Measurements from ENCODE around the gene SIRT3. TPM values are rescaled to one million over a fixed set of nuclear protein-coding genes. Genes with fewer than 3 reads are reported as not detected.

SIRT3 gene
- 4.4 and 24.8 TPM in 2 replicates for total RNA-seq

GRCh38 chr11:235997-236773 lies at the start of gene SIRT3:
Gene SIRT3, minus strand, starts transcription at chr11:236342. Its CDS starts 14 bp downstream, at chr11:236328.

GRCh38 chr11:278001-278951 lies 42.1 kb upstream of the SIRT3 start, which contains the start of gene NLRP6:
Gene NLRP6, plus strand, starts transcription at chr11:278407. Its CDS starts 163 bp downstream, at chr11:278570.

GRCh38 chr11:236774-237767 lies 929 bp upstream of the SIRT3 start, which contains the start of gene PSMD13:
Gene PSMD13, plus strand, starts transcription at chr11:236976. Its CDS starts 74 bp downstream, at chr11:237050.

GRCh38 chr11:207208-207862 lies 28.8 kb downstream of the SIRT3 start, which contains the start of the genes BET1L and RIC8A:
Gene BET1L, minus strand, starts transcription at chr11:207399. Its CDS starts 78 bp downstream, at chr11:207321.
Gene RIC8A, plus strand, starts transcription at chr11:207708. Its CDS starts 1,147 bp downstream, at chr11:208855.

GRCh38 chr11:192674-193128 lies 43.4 kb downstream of the SIRT3 start, which contains the start of gene SCGB1C1:
Gene SCGB1C1, plus strand, starts transcription at chr11:193078. Its CDS starts 22 bp downstream, at chr11:193100.

Other genes with a start within 250 kb of the SIRT3 start
- gene SCGB1C1, start 43.3 kb downstream of the SIRT3 start, total RNA-seq = not detected in 2 replicates
- 31.9 and 41.6 TPM in 2 replicates for gene BET1L, start 28.9 kb downstream of the SIRT3 start, total RNA-seq
- 81.6 and 104 TPM in 2 replicates for gene RIC8A, start 28.6 kb downstream of the SIRT3 start, total RNA-seq
- gene PSMD13, start 634 bp upstream of the SIRT3 start, total RNA-seq = 75.2 and 168 TPM in 2 replicates
- gene NLRP6, start 42.1 kb upstream of the SIRT3 start, total RNA-seq = not detected in 2 replicates
- gene PGGHG, start 52.8 kb upstream of the SIRT3 start, total RNA-seq = 3.9 and 27.8 TPM in 2 replicates
- gene IFITM5, start 63.2 kb upstream of the SIRT3 start, total RNA-seq = not detected in 2 replicates
- 67.6 and 518 TPM in 2 replicates for gene IFITM2, start 71.5 kb upstream of the SIRT3 start, total RNA-seq
- gene IFITM1, start 77.7 kb upstream of the SIRT3 start, total RNA-seq = 81.3 and 545 TPM in 2 replicates
- gene IFITM3, start 84.5 kb upstream of the SIRT3 start, total RNA-seq = 191 and 603 TPM in 2 replicates
- 14.4 and 50.0 TPM in 2 replicates for gene B4GALNT4, start 133.2 kb upstream of the SIRT3 start, total RNA-seq
- gene PKP3, start 157.9 kb upstream of the SIRT3 start, total RNA-seq = 1.7 and 5.2 TPM in 2 replicates
- gene SIGIRR, start 178.7 kb upstream of the SIRT3 start, total RNA-seq = 22.4 and 41.8 TPM in 2 replicates
- gene ANO9, start 205.7 kb upstream of the SIRT3 start, total RNA-seq = 0.39 TPM in 1 of 2 replicates, not detected in the other
- 38.4 and 60.8 TPM in 2 replicates for gene PTDSS2, start 213.9 kb upstream of the SIRT3 start, total RNA-seq

Measured in epithelial cell of alveolus of lung (primary cell).